ENCODE data around the gene REV3L.

The REV3L gene

GRCh38 chr6:111414373-111414772 is 68.6 kb downstream of the REV3L start:
- Histone ChIP-seq H3K9me3 (ENCODE audit: control insufficient read depth, insufficient read depth, low read length) (no peaks in the 10 kb centered on the region), H3K36me3 (ENCODE audit: insufficient read depth, low read length) (no peaks in the 10 kb centered on the region), H3K4me1 (ENCODE audit: insufficient read depth, low read length) (no peaks in the 10 kb centered on the region; the same call in 1 of the 2 replicates), H3K9ac (ENCODE audit: low read depth, low read length) (no peak overlapping the region)

GRCh38 chr6:111411978-111412566 is 70.9 kb downstream of the REV3L start:
- Histone ChIP-seq H3K9me3 (ENCODE audit: control insufficient read depth, insufficient read depth, low read length) (no peaks in the 10 kb centered on the region), H3K9ac (ENCODE audit: low read depth, low read length) (no peak overlapping the region), H3K36me3 (ENCODE audit: insufficient read depth, low read length) (no peaks in the 10 kb centered on the region), H3K4me1 (ENCODE audit: insufficient read depth, low read length) (no peaks in the 10 kb centered on the region; the same call in 1 of the 2 replicates)

- H3K36me3 ChIP-seq (ENCODE audit: insufficient read depth, low read length): no peaks in the 10 kb centered on the region
- H3K9me3 ChIP-seq (ENCODE audit: control insufficient read depth, insufficient read depth, low read length): no peaks in the 10 kb centered on the region
- no peak overlapping the region for H3K9ac ChIP-seq (ENCODE audit: low read depth, low read length)
- no peaks in the 10 kb centered on the region for H3K4me1 ChIP-seq (ENCODE audit: insufficient read depth, low read length)
Measured at GRCh38 chr6:111411046-111411445, 72.0 kb downstream of the REV3L start.

- no peak overlapping the region for H3K9ac ChIP-seq (ENCODE audit: low read depth, low read length)
- no peaks in the 10 kb centered on the region for H3K36me3 ChIP-seq (ENCODE audit: insufficient read depth, low read length)
Measured at GRCh38 chr6:111410371-111410770, 72.6 kb downstream of the REV3L start.

GRCh38 chr6:111409430-111409829 is 73.6 kb downstream of the REV3L start:
- no peak overlapping the region for H3K9ac ChIP-seq (ENCODE audit: low read depth, low read length)
- no peaks in the 10 kb centered on the region for H3K4me1 ChIP-seq (ENCODE audit: insufficient read depth, low read length)
- no peaks in the 10 kb centered on the region for H3K9me3 ChIP-seq (ENCODE audit: control insufficient read depth, insufficient read depth, low read length)
- no peaks in the 10 kb centered on the region for H3K36me3 ChIP-seq (ENCODE audit: insufficient read depth, low read length)

More at GRCh38 chr6:111410371-111410770, 72.6 kb downstream of the REV3L start:
- H3K9me3 ChIP-seq (ENCODE audit: control insufficient read depth, insufficient read depth, low read length): no peaks in the 10 kb centered on the region
- no peaks in the 10 kb centered on the region for H3K4me1 ChIP-seq (ENCODE audit: insufficient read depth, low read length)

GRCh38 chr6:111407686-111408085 is 75.3 kb downstream of the REV3L start:
- no peaks in the 10 kb centered on the region for H3K4me1 ChIP-seq (ENCODE audit: insufficient read depth, low read length)
- H3K36me3 ChIP-seq (ENCODE audit: insufficient read depth, low read length): no peaks in the 10 kb centered on the region
- no peaks in the 10 kb centered on the region for H3K9me3 ChIP-seq (ENCODE audit: control insufficient read depth, insufficient read depth, low read length)
- no peak overlapping the region for H3K9ac ChIP-seq (ENCODE audit: low read depth, low read length)

GRCh38 chr6:111406200-111406721 is 76.8 kb downstream of the REV3L start:
- no peaks in the 10 kb centered on the region for H3K9me3 ChIP-seq (ENCODE audit: control insufficient read depth, insufficient read depth, low read length)
- no peaks in the 10 kb centered on the region for H3K4me1 ChIP-seq (ENCODE audit: insufficient read depth, low read length)
- H3K9ac ChIP-seq (ENCODE audit: low read depth, low read length): no peak overlapping the region
- no peaks in the 10 kb centered on the region for H3K36me3 ChIP-seq (ENCODE audit: insufficient read depth, low read length)

- Histone ChIP-seq H3K9ac (ENCODE audit: low read depth, low read length) (no peak overlapping the region), H3K4me1 (ENCODE audit: insufficient read depth, low read length) (no peaks in the 10 kb centered on the region), H3K36me3 (ENCODE audit: insufficient read depth, low read length) (no peaks in the 10 kb centered on the region), H3K9me3 (ENCODE audit: control insufficient read depth, insufficient read depth, low read length) (no peaks in the 10 kb centered on the region)
Measured at GRCh38 chr6:111403388-111403787, 79.6 kb downstream of the REV3L start.

- H3K9ac ChIP-seq (ENCODE audit: low read depth, low read length): no peak overlapping the region
- H3K36me3 ChIP-seq (ENCODE audit: insufficient read depth, low read length): no peaks in the 10 kb centered on the region
- no peaks in the 10 kb centered on the region for H3K4me1 ChIP-seq (ENCODE audit: insufficient read depth, low read length)
- H3K9me3 ChIP-seq (ENCODE audit: control insufficient read depth, insufficient read depth, low read length): no peaks in the 10 kb centered on the region
Measured at GRCh38 chr6:111399626-111400025, 83.4 kb downstream of the REV3L start.

- H3K4me1 ChIP-seq (ENCODE audit: insufficient read depth, low read length): no peaks in the 10 kb centered on the region
- no peaks in the 10 kb centered on the region for H3K9me3 ChIP-seq (ENCODE audit: control insufficient read depth, insufficient read depth, low read length)
- H3K36me3 ChIP-seq (ENCODE audit: insufficient read depth, low read length): no peaks in the 10 kb centered on the region
Measured at GRCh38 chr6:111388681-111389080, 94.3 kb downstream of the REV3L start.

GRCh38 chr6:111382476-111383294 is 100.3 kb downstream of the REV3L start:
- no peak overlapping the region for H3K9ac ChIP-seq (ENCODE audit: low read depth, low read length)
- H3K9me3 ChIP-seq (ENCODE audit: control insufficient read depth, insufficient read depth, low read length): no peaks in the 10 kb centered on the region
- no peaks in the 10 kb centered on the region for H3K4me1 ChIP-seq (ENCODE audit: insufficient read depth, low read length)
- H3K36me3 ChIP-seq (ENCODE audit: insufficient read depth, low read length): no peaks in the 10 kb centered on the region

More at GRCh38 chr6:111388681-111389080, 94.3 kb downstream of the REV3L start:
- H3K9ac ChIP-seq (ENCODE audit: low read depth, low read length): no peak overlapping the region

- H3K9ac ChIP-seq (ENCODE audit: low read depth, low read length): no peak overlapping the region
- no peaks in the 10 kb centered on the region for H3K9me3 ChIP-seq (ENCODE audit: control insufficient read depth, insufficient read depth, low read length)
- no peaks in the 10 kb centered on the region for H3K36me3 ChIP-seq (ENCODE audit: insufficient read depth, low read length)
- no peaks in the 10 kb centered on the region for H3K4me1 ChIP-seq (ENCODE audit: insufficient read depth, low read length)
Measured at GRCh38 chr6:111381728-111382127, 101.3 kb downstream of the REV3L start.

GRCh38 chr6:111381123-111381522 is 101.9 kb downstream of the REV3L start:
- Histone ChIP-seq H3K4me1 (ENCODE audit: insufficient read depth, low read length) (no peaks in the 10 kb centered on the region), H3K36me3 (ENCODE audit: insufficient read depth, low read length) (no peaks in the 10 kb centered on the region), H3K9ac (ENCODE audit: low read depth, low read length) (no peak overlapping the region), H3K9me3 (ENCODE audit: control insufficient read depth, insufficient read depth, low read length) (no peaks in the 10 kb centered on the region)

- peaks cover 2% of the 10 kb centered on the region; the same call in 1 of the 2 replicates for H3K36me3 ChIP-seq (ENCODE audit: insufficient read depth, low read length)
- H3K9me3 ChIP-seq (ENCODE audit: control insufficient read depth, insufficient read depth, low read length): no peaks in the 10 kb centered on the region
- H3K9ac ChIP-seq (ENCODE audit: low read depth, low read length): no peak overlapping the region
- H3K4me1 ChIP-seq (ENCODE audit: insufficient read depth, low read length): no peaks in the 10 kb centered on the region
Measured at GRCh38 chr6:111379831-111380230, 103.2 kb downstream of the REV3L start.

GRCh38 chr6:111379302-111379701 is 103.7 kb downstream of the REV3L start:
- Histone ChIP-seq H3K36me3 (ENCODE audit: insufficient read depth, low read length) (peaks cover 4% of the 10 kb centered on the region; the same call in 1 of the 2 replicates), H3K9ac (ENCODE audit: low read depth, low read length) (no peak overlapping the region), H3K9me3 (ENCODE audit: control insufficient read depth, insufficient read depth, low read length) (no peaks in the 10 kb centered on the region), H3K4me1 (ENCODE audit: insufficient read depth, low read length) (no peaks in the 10 kb centered on the region)

Data from ES-I3 (cell line).